SK-N-SH (cell line): ENCODE data around the gene MEGF8.

Experiments used
- ELF1 ChIP-seq: IDR thresholded peaks from 2 replicates; pipeline ENCODE4 v1.4.0; 2012
- EP300 ChIP-seq, 2 experiments: IDR thresholded peaks; 2 replicates each; pipeline versions ENCODE4 v1.4.0 to v1.6.1; 2012; ENCODE audit warnings: borderline replicate concordance in 1 of 2, low read depth in 1 of 2, low read length in 1 of 2
- MXI1 ChIP-seq: IDR thresholded peaks from 2 replicates; pipeline ENCODE4 v1.6.1; 2012; ENCODE audit warnings: mild to moderate bottlenecking, low read depth, low read length, improper control_type of control experiment
- NFIC ChIP-seq: IDR thresholded peaks from 2 replicates; pipeline ENCODE4 v1.4.0; 2012; ENCODE audit warnings: borderline replicate concordance
- POLR2AphosphoS5 ChIP-seq: IDR thresholded peaks from 2 replicates; pipeline ENCODE4 v1.6.1; 2012; ENCODE audit warnings: low read depth, low read length
- REST ChIP-seq: IDR thresholded peaks from 2 replicates; pipeline ENCODE4 v1.6.1; 2012; ENCODE audit warnings: mild to moderate bottlenecking, low read depth, low read length, moderate library complexity
- SMC3 ChIP-seq: IDR thresholded peaks from 2 replicates; pipeline ENCODE4 v1.6.1; 2012; ENCODE audit warnings: low read depth, low read length, improper control_type of control experiment
- TAF1 ChIP-seq: IDR thresholded peaks from 2 replicates; pipeline ENCODE4 v1.6.1; 2012; ENCODE audit warnings: low read depth, mild to moderate bottlenecking, low read length, moderate library complexity, borderline replicate concordance
- TCF12 ChIP-seq: IDR thresholded peaks from 2 replicates; pipeline ENCODE4 v1.4.0; 2012
- TEAD4 ChIP-seq: IDR thresholded peaks from 2 replicates; pipeline ENCODE4 v1.4.0; 2012; ENCODE audit warnings: mild to moderate bottlenecking, borderline replicate concordance; ENCODE audit not compliant: insufficient read depth
- YY1 ChIP-seq: IDR thresholded peaks from 2 replicates; pipeline ENCODE4 v1.4.0; 2012; ENCODE audit warnings: low read depth, mild to moderate bottlenecking
- TF ChIP-seq, protein P1 (sequence below): fragments of 200-600 bp; sonication (generic); IDR thresholded peaks from 2 replicates; pipeline ENCODE4 v1.6.1; 2017; ENCODE audit warnings: antibody characterized with exemption, mild to moderate bottlenecking, moderate library complexity
- TF ChIP-seq, protein P2 (sequence below): fragments of 150-350 bp; IDR thresholded peaks from 2 replicates; pipeline ENCODE4 v1.6.1; 2017; ENCODE audit warnings: antibody characterized with exemption, low read length, low read depth, borderline replicate concordance
- TF ChIP-seq, protein P3 (sequence below): IDR thresholded peaks from 2 replicates; pipeline ENCODE4 v1.4.0; 2012; ENCODE audit warnings: low read depth

DNA sequence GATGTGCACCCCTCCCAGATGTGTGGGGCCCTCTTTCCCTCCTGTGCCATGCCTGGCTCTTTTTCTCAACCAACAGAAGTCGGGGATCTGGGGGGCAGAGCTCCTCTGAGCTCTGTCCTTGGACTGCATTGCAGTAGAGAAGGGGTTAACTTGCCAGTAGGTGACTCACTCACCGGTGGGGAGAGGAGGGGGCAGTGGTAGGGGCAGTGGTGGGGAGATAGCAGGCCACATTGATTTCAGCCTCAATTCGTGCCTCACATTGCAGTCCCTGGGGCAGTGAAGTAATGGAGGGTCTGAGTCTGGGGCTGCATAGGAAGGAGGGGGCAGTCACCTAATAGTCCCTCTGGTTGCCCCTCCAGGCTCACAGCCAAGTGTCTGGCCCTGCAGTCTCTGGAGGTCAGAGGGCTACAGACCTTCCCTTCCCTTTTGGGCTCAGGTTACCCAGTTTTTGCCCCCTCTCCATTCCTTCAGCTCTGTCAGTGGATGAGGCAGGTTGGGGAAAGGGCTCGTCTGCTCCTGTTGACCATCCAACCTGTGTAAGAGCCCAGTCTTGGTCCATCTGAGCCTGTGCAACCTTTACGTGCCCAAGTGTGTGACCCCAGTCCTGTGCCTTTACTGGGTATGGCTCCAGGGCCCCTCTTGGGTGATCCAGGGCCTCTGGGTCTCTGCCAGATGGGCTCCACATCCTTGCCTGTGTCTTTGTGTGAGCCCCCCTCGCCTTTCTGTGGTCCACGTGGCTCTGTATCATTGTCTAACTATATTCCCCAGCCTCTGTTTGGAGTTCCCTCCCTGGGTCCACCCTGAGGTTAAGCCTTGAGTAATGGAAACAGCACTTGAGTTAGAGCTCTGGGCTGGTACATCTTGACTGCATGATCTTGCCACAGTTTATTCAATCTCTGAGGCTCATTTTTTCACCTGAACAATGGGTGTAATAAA, 43.3 kb upstream of the MEGF8 start:
- TF ChIP-seq POLR2AphosphoS5, result peak; percentile 38; the same call in 1 of the 2 replicates
- peak; percentile 50 for TF ChIP-seq NFIC
- TF ChIP-seq TEAD4, result no peak
- TF ChIP-seq, protein P1, sequence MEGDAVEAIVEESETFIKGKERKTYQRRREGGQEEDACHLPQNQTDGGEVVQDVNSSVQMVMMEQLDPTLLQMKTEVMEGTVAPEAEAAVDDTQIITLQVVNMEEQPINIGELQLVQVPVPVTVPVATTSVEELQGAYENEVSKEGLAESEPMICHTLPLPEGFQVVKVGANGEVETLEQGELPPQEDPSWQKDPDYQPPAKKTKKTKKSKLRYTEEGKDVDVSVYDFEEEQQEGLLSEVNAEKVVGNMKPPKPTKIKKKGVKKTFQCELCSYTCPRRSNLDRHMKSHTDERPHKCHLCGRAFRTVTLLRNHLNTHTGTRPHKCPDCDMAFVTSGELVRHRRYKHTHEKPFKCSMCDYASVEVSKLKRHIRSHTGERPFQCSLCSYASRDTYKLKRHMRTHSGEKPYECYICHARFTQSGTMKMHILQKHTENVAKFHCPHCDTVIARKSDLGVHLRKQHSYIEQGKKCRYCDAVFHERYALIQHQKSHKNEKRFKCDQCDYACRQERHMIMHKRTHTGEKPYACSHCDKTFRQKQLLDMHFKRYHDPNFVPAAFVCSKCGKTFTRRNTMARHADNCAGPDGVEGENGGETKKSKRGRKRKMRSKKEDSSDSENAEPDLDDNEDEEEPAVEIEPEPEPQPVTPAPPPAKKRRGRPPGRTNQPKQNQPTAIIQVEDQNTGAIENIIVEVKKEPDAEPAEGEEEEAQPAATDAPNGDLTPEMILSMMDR, result no peak
- TF ChIP-seq EP300 (IDR thresholded peaks at IDR 0.05; ENCODE audit: borderline replicate concordance in 1 of 2, low read depth in 1 of 2, low read length in 1 of 2), result no peak; a peak in 1 of 4 replicates
- TF ChIP-seq MXI1, result no peak
- TF ChIP-seq, protein P2, sequence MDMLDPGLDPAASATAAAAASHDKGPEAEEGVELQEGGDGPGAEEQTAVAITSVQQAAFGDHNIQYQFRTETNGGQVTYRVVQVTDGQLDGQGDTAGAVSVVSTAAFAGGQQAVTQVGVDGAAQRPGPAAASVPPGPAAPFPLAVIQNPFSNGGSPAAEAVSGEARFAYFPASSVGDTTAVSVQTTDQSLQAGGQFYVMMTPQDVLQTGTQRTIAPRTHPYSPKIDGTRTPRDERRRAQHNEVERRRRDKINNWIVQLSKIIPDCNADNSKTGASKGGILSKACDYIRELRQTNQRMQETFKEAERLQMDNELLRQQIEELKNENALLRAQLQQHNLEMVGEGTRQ, result no peak
- no peak for TF ChIP-seq YY1
- TF ChIP-seq SMC3, result no peak
- TF ChIP-seq ELF1, result no peak
- peak; percentile 41; the same call in 1 of the 2 replicates for TF ChIP-seq TAF1
- TF ChIP-seq TCF12, result peak; percentile 44; the same call in 1 of the 2 replicates
- no peak for TF ChIP-seq REST
- TF ChIP-seq, protein P3, sequence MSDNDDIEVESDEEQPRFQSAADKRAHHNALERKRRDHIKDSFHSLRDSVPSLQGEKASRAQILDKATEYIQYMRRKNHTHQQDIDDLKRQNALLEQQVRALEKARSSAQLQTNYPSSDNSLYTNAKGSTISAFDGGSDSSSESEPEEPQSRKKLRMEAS, result peak; percentile 67
